ENCODE measurements around the gene FBXO21.

GRCh38 chr12:117105902-117106301, 84.4 kb downstream of the FBXO21 start:
- TF ChIP-seq CTCF (conservative IDR thresholded peaks at IDR 0.05), result no peak
- no peak for TF ChIP-seq EZH2 (IDR thresholded peaks at IDR 0.05; ENCODE audit: low read depth)

All from PC-9 (cell line).